ENCODE data around the gene THEM4. TPM values are rescaled to one million over a fixed set of nuclear protein-coding genes. Genes with fewer than 3 reads are reported as not detected.
"Not testable (repeated sequence)": the region's sequence is repeated elsewhere in the genome, so short reads cannot be mapped to it uniquely, and the experiment has no call there.

The THEM4 gene
- total RNA-seq, 2 experiments from 2014 or later, result 19.1 to 20.9 TPM

DNA sequence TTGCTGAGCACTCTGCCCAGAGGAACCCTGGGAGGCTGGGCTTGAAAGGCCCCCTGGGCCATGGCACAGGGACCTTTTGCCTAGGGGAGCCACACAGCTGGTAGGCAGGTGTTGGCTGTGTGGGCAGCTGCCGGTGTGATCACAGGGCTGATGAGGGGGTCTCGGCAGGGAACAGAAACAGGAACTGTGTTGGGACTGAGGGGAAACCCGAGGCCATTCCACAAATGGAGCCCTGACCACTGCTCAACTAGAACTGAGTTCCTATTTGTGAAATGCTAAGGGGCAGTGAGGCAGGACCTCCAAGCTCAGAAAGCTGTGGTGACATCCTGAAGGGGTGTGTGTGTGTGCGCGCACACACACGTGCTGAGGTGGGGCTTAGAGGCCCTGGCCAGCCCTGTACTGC lies 49.4 kb downstream of the THEM4 start:
- Mint-ChIP-seq H3K4me1 (no peaks in the 10 kb centered on the region), H3K9me3 (ENCODE audit: low read depth) (no peaks in the 10 kb centered on the region), H3K36me3 (no peaks in the 10 kb centered on the region), H3K4me3 (no peak overlapping the region), H3K27me3 (no peaks in the 10 kb centered on the region), H3K27ac (no peak overlapping the region)
- ATAC-seq (no peak), DNase-seq (no peak)
- CTCF ChIA-PET, result interaction anchor here (3.1 kb wide), 1 partner anchor 11 kb away, joined by 11 read pairs; no protein-coding TSS in a partner anchor

GRCh38 chr1:151858886-151859665 lies 50.2 kb downstream of the THEM4 start:
- Mint-ChIP-seq H3K4me1 (no peaks in the 10 kb centered on the region), H3K27me3 (no peaks in the 10 kb centered on the region), H3K27ac (no peak overlapping the region), H3K36me3 (no peaks in the 10 kb centered on the region), H3K9me3 (ENCODE audit: low read depth) (no peaks in the 10 kb centered on the region), H3K4me3 (no peak overlapping the region)
- CTCF ChIA-PET, result interaction anchor here (3.1 kb wide), 1 partner anchor 10 kb away, joined by 11 read pairs; no protein-coding TSS in a partner anchor
- ATAC-seq (no peak), DNase-seq (no peak)

GRCh38 chr1:151858030-151858746 lies 51.1 kb downstream of the THEM4 start:
- CTCF ChIA-PET, result interaction anchor here (3.1 kb wide), 1 partner anchor 9 kb away, joined by 11 read pairs; no protein-coding TSS in a partner anchor
- DNase-seq (no peak), ATAC-seq (no peak)
- no peaks in the 10 kb centered on the region for H3K4me1 Mint-ChIP-seq
- H3K27ac Mint-ChIP-seq, result no peak overlapping the region
- no peaks in the 10 kb centered on the region for H3K27me3 Mint-ChIP-seq
- H3K36me3 Mint-ChIP-seq, result no peaks in the 10 kb centered on the region
- H3K4me3 Mint-ChIP-seq, result no peak overlapping the region
- H3K9me3 Mint-ChIP-seq (ENCODE audit: low read depth), result no peaks in the 10 kb centered on the region

DNA sequence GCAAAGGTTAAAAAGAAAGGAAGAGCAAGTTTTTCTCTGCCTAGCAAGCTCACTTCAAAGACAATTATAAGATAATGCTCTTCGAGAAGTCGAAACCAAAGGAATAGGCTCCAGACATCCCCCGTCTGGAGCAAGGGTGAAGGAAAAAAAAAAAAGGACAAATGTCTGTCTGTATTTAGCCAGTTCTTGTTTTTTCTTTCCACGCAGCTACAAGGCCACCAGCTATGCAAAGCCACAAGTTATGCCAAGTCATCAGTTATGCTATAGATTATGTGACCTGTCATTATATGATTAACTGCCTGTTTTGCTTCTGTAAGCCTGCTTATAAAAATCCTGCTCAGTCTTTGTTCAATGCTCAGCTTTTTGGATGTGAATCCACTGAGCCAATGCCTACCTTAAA lies 53.4 kb downstream of the THEM4 start:
- Mint-ChIP-seq H3K4me1 (no peaks in the 10 kb centered on the region), H3K36me3 (no peaks in the 10 kb centered on the region), H3K27ac (no peak overlapping the region), H3K27me3 (no peaks in the 10 kb centered on the region), H3K9me3 (ENCODE audit: low read depth) (no peaks in the 10 kb centered on the region), H3K4me3 (no peak overlapping the region)
- CTCF ChIA-PET, result no interaction called here
- no peak for DNase-seq
- ATAC-seq, result no peak

GRCh38 chr1:151855516-151855915 lies 53.8 kb downstream of the THEM4 start:
- H3K27me3 Mint-ChIP-seq; H3K9me3 Mint-ChIP-seq (ENCODE audit: low read depth); H3K36me3 Mint-ChIP-seq; CTCF ChIA-PET; ATAC-seq; H3K4me1 Mint-ChIP-seq; H3K4me3 Mint-ChIP-seq; H3K27ac Mint-ChIP-seq; DNase-seq: not testable (repeated sequence)

GRCh38 chr1:151854658-151855057 lies 54.7 kb downstream of the THEM4 start:
- H3K27me3 Mint-ChIP-seq, result no peaks in the 10 kb centered on the region
- ATAC-seq (no peak), DNase-seq (no peak)
- H3K36me3 Mint-ChIP-seq, result no peaks in the 10 kb centered on the region
- CTCF ChIA-PET, result interaction anchor here (1.5 kb wide), 1 partner anchor 11 kb away, joined by 5 read pairs; no protein-coding TSS in a partner anchor
- H3K9me3 Mint-ChIP-seq (ENCODE audit: low read depth), result no peaks in the 10 kb centered on the region
- peaks cover 6% of the 10 kb centered on the region for H3K4me1 Mint-ChIP-seq
- no peak overlapping the region for H3K4me3 Mint-ChIP-seq
- no peak overlapping the region for H3K27ac Mint-ChIP-seq

DNA sequence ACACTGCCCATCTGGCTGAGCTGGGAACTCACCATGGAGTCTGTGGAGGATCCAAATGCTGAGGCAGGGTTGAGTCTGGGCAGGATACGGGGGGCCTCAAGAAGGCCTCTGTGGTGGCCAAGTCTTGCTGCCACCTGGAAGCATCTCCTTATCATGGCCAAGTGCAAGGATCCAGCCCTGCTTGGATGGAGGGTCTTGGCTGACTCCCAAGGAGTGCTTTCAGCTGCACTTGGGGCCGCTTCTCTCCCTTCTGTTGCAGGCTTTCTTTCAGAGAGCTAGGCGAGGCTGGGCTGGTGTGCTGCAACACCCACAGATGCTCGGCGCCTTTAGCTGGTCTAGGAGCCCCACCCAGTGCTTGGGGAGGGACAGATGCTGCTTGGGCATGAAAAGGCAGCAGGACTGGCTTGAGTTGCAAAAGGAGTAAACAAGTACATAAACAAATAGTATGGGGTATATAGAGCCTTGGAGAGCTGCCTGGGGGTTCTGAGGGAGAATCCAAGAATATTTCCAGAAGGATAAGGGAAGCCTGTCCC lies 55.8 kb downstream of the THEM4 start, which contains the start of gene THEM5:
Gene THEM5, minus strand, starts transcription at position 302 of the 533 bp plus-strand sequence. Its CDS starts 147 bp downstream, at position 155.
- CTCF ChIA-PET, result interaction anchor here (0.9 to 1.5 kb wide), 4 partner anchors 12 to 260 kb away, joined by 3 to 5 read pairs (median 4); no protein-coding TSS in a partner anchor
- no peak within 1 kb of the TSS for H3K27ac Mint-ChIP-seq
- H3K9me3 Mint-ChIP-seq (ENCODE audit: low read depth), result no peaks in the 10 kb centered on the region
- ATAC-seq, result no peak
- no peak within 1 kb of the TSS for H3K4me3 Mint-ChIP-seq
- H3K36me3 Mint-ChIP-seq, result peaks cover 1% of the 10 kb centered on the region
- H3K4me1 Mint-ChIP-seq, result peaks cover 15% of the 10 kb centered on the region
- no peaks in the 10 kb centered on the region for H3K27me3 Mint-ChIP-seq
- no peak for DNase-seq

DNA sequence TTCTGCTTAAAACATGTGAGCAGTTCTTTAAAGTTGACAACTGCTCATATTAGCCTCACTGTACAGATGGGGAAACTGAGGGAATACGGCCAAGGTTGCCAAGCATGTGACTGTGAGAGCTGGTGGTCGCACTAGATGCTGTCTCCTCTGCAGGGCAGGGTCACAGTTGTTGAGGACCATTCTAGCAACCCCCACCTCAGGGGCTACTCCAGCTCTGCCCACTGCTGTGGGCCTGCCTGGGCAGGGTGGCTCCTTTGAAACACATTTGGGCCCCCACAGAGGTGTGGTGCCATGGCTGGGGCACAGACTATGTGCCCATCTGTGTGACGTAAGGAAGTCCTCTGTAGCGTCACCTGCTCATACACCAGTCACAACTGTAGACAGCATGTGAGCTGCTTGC lies 56.6 kb downstream of the THEM4 start:
- H3K27ac Mint-ChIP-seq, result no peak overlapping the region
- no peak for DNase-seq
- H3K36me3 Mint-ChIP-seq, result peaks cover 1% of the 10 kb centered on the region
- H3K4me1 Mint-ChIP-seq, result peaks cover 22% of the 10 kb centered on the region
- no peak for ATAC-seq
- no peaks in the 10 kb centered on the region for H3K9me3 Mint-ChIP-seq (ENCODE audit: low read depth)
- CTCF ChIA-PET, result interaction anchor here (1.4 to 2.1 kb wide), 3 partner anchors 16 to 29 kb away, joined by 3 to 5 read pairs (median 4); partner anchors contain the start of gene RORC
- no peaks in the 10 kb centered on the region for H3K27me3 Mint-ChIP-seq
- H3K4me3 Mint-ChIP-seq, result no peak overlapping the region

GRCh38 chr1:151851886-151852285 lies 57.4 kb downstream of the THEM4 start:
- ATAC-seq, result no peak
- no peak for DNase-seq
- H3K36me3 Mint-ChIP-seq, result peaks cover 1% of the 10 kb centered on the region
- H3K27me3 Mint-ChIP-seq, result no peaks in the 10 kb centered on the region
- no peaks in the 10 kb centered on the region for H3K9me3 Mint-ChIP-seq (ENCODE audit: low read depth)
- H3K27ac Mint-ChIP-seq, result no peak overlapping the region
- no peak overlapping the region for H3K4me3 Mint-ChIP-seq
- H3K4me1 Mint-ChIP-seq, result peaks cover 25% of the 10 kb centered on the region
- CTCF ChIA-PET, result interaction anchor here (1.0 to 2.1 kb wide), 3 partner anchors 15 to 117 kb away, joined by 3 to 5 read pairs (median 3); partner anchors contain the start of gene RORC

DNA sequence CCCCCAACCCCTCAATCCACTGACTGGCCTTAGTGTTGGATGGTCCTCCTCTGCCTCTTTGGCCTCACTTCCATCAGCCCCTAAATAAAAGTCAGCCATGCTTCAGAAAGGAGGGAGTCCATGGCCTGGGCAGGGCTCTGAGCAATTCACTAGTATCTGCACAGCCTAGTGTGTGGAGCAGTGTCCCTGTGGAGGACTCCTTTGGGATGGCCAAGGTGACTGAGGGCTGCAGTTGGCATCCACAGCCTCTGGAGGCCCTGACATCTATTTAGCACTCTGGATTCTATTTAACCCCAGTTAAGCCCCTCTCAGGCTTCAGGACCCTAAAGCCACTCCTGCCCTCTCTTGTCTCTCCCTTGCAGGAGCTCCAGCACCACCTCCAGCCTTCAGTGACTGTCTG lies 59.4 kb downstream of the THEM4 start:
- H3K36me3 Mint-ChIP-seq, result peaks cover 4% of the 10 kb centered on the region
- CTCF ChIA-PET, result interaction anchor here (2.5 kb wide), 1 partner anchor 9 kb away, joined by 11 read pairs; no protein-coding TSS in a partner anchor
- peaks cover 37% of the 10 kb centered on the region for H3K4me1 Mint-ChIP-seq
- no peak overlapping the region for H3K4me3 Mint-ChIP-seq
- ATAC-seq (no peak), DNase-seq (no peak)
- H3K27me3 Mint-ChIP-seq, result no peaks in the 10 kb centered on the region
- H3K27ac Mint-ChIP-seq, result no peak overlapping the region
- H3K9me3 Mint-ChIP-seq (ENCODE audit: low read depth), result no peaks in the 10 kb centered on the region

DNA sequence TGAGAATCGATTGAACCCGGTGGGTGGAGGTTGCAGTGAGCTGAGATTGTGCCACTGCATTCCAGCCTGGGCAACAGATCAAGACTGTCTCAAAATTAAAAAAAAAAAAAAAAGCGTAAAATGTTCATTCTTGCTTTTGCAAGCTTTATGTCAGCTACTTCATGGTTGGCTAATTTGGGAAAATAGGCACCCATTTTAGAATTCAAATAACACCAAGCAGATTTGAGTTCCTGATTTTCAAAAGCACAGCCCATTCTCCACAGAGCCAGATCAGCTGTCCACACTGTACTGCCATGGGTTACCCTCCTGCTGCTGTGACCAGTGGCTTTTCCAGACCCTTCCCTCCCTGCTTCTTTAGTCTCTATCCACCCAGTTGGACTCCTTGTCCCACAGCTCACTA lies 60.2 kb downstream of the THEM4 start:
- Mint-ChIP-seq H3K4me3 (no peak overlapping the region), H3K4me1 (peaks cover 39% of the 10 kb centered on the region), H3K27me3 (no peaks in the 10 kb centered on the region), H3K36me3 (peaks cover 4% of the 10 kb centered on the region), H3K27ac (peak overlapping the region; percentile 83), H3K9me3 (ENCODE audit: low read depth) (no peaks in the 10 kb centered on the region)
- CTCF ChIA-PET, result interaction anchor here (1.0 to 2.5 kb wide), 4 partner anchors 9 to 255 kb away, joined by 3 to 11 read pairs (median 6); partner anchors contain the start of gene C2CD4D
- ATAC-seq (no peak), DNase-seq (no peak)

GRCh38 chr1:151847867-151848596 lies 61.3 kb downstream of the THEM4 start:
- H3K4me3 Mint-ChIP-seq, result no peak overlapping the region
- H3K36me3 Mint-ChIP-seq, result peaks cover 4% of the 10 kb centered on the region
- CTCF ChIA-PET, result interaction anchor here (0.7 to 2.5 kb wide), 5 partner anchors 8 to 256 kb away, joined by 3 to 11 read pairs (median 4); partner anchors contain the start of gene C2CD4D
- no peaks in the 10 kb centered on the region for H3K9me3 Mint-ChIP-seq (ENCODE audit: low read depth)
- DNase-seq (peak; percentile 31), ATAC-seq (no peak)
- H3K27ac Mint-ChIP-seq, result peak overlapping the region; percentile 57
- H3K4me1 Mint-ChIP-seq, result peaks cover 39% of the 10 kb centered on the region
- H3K27me3 Mint-ChIP-seq, result no peaks in the 10 kb centered on the region
